AG09319 (cell line): ENCODE data around the gene STXBP3.

Experiments used
- DNase-seq: peaks from one replicate; pipeline ENCODE4 v3.0.0-alpha.2; 2010; ENCODE audit warnings: low read depth; ENCODE audit errors: extremely low read depth
- CTCF ChIP-seq: IDR thresholded peaks from 2 replicates; pipeline ENCODE4 v1.5.1; 2011; ENCODE audit warnings: low read depth, mild to moderate bottlenecking, inconsistent platforms, low read length, moderate library complexity

Gene STXBP3

GRCh38 chr1:108708691-108709660 lies 37.5 kb upstream of the STXBP3 start:
- TF ChIP-seq CTCF, result no peak; the same call in 1 of the 2 replicates
- DNase-seq, result no peak

DNA sequence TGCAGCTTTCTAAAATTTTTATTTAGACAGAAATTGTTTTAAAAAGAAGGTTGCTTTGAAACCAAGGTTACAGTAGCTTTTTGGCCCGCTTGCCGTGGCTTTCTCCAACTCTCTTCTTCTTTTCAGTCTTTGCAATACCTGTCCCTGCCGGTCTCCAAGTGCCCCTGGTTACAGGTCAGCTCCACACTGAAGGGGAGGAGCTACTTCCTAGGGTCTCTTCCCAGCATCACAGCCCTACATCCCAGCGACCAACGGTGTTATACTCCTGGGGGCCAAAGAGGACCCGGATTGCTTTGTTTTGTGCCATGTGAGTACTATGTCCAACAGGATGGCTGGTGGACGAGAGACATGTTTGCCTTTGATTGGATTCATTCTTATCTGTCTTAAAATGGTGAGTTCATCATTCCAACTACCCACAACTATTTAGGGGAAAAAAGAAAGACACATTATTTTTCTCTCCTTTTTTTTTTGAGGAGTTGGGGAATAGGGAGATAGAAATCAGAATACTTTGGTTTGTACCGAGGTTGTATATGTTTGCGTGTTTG lies 33.8 kb upstream of the STXBP3 start, which contains the start of gene FNDC7:
FNDC7 (plus strand) TSS at position 303 of the 545 bp plus-strand sequence; CDS start at position 329, 26 bp downstream.
- DNase-seq, result no peak
- no peak for TF ChIP-seq CTCF

GRCh38 chr1:108715932-108716331 lies 30.5 kb upstream of the STXBP3 start:
- DNase-seq, result no peak
- no peak for TF ChIP-seq CTCF

DNA sequence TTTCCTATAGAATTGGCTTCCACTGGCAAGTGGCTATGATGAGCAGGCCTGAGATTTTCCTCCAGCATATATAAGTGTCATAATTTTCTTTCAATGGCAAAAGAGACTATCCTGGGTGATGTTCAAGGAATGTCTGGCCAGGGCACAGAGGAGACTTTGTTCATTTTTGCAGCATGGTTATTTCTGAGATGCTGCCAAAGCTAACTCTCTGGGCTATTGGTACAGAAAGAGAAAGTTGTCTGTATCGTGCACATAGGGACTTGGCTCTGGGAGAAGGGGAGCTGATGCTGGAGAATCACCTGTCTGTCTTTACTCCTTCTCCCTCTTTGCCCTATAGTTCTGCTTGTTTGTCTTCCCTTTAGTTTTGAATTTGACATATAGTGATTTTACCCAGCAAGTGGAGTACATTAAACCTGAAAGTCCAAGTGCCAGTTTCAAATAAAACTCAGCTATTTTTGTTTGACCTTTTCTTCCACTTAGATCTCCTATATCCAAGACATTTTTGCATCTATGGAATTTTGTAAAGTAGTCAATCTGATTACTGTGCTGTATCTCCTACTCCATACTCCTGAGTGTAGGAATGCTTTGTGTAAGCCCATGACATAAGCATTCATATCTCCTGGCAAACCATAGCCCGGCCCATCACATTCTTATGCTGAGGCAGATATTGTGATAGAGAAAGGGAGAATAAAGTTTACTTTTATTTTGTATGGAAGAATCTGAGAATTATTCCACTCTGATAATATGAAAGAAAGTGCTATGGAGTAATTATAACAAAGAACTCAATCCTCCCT lies 29.8 kb upstream of the STXBP3 start:
- DNase-seq, result no peak

GRCh38 chr1:108717774-108718316 lies 28.6 kb upstream of the STXBP3 start:
- no peak for DNase-seq
- TF ChIP-seq CTCF, result no peak

More for the DNA sequence above, 29.8 kb upstream of the STXBP3 start:
- TF ChIP-seq CTCF, result no peak

DNA sequence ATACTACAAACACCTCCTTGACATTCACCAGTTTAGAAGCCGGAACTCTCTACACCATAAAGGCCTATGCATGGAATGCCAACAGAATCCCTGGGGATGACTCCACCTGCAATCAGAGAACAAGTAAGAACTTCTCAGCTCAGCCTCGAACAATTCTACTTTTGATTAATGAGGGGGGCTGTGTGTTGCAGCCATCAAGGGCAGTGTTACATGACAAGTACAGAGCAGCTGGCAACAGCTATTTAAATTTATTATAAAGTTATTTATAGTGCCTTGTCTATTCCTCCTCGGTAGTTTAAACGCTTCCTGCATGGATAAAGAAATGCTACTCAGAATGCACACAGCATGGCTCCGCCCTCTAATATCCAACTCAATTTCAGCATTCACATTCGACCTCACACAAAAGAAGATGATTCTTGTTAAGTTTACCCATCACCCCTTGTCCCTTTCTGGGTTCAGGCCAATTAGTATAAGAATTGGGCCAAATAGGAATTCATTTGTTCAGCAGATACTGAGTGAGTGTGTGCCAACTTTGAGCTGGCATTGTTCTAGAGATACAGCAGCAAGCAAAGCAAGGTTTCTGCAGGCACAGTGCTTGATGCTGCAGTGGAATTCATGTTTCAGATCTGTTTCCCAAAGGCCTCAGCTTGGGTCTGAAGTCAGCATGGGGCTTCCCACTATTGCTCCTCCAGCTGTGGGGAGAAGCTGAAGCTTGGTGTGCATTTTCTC lies 27.4 kb upstream of the STXBP3 start:
- no peak for DNase-seq
- no peak for TF ChIP-seq CTCF
